ENCODE results near the gene CPNE2. TPM values are rescaled to one million over a fixed set of nuclear protein-coding genes. Genes with fewer than 3 reads are reported as not detected.

Gene CPNE2
- total RNA-seq, 1 experiment from 2014 or later = 14.5 TPM

- CTCF ChIA-PET = no interaction called here
Observed at GRCh38 chr16:57131351-57131970, 39.1 kb downstream of the CPNE2 start.

GRCh38 chr16:57132470-57132869, 40.1 kb downstream of the CPNE2 start:
- intact Hi-C loops (cut with micrococcal nuclease) = no loop called here
- no TSS peak for BruUV-seq (replicated peaks)
- Histone ChIP-seq H3K4me1 (ENCODE audit: insufficient read depth, low read length) (no peaks in the 10 kb centered on the region), H3K79me2 (ENCODE audit: low read length) (no peaks in the 10 kb centered on the region), H3K27me3 (ENCODE audit: low read length) (no peaks in the 10 kb centered on the region), H3K36me3 (ENCODE audit: low read depth, low read length) (no peaks in the 10 kb centered on the region), H3K4me2 (ENCODE audit: low read length) (no peak overlapping the region), H3K9me2 (replicated peaks; ENCODE audit: low read length) (no peaks in the 10 kb centered on the region), H3K4me3 (ENCODE audit: low read length) (no peak overlapping the region), H2AFZ (ENCODE audit: low read length) (no peak overlapping the region), H4K20me1 (ENCODE audit: low read length) (no peaks in the 10 kb centered on the region), H3K9me3 (ENCODE audit: low read length) (no peaks in the 10 kb centered on the region), H3F3A (ENCODE audit: low read length, unreplicated experiment) (no peaks in the 10 kb centered on the region), H3K27ac (ENCODE audit: low read length) (no peak overlapping the region), H3K9ac (ENCODE audit: low read length) (no peak overlapping the region)
- ChIA-PET POLR2A (ENCODE audit: unreplicated experiment) (interaction anchor here (0.6 kb wide), 1 partner anchor 13 kb away, joined by 4 read pairs; no protein-coding TSS in a partner anchor), CTCF (no interaction called here)
- DNase-seq (no peak), ATAC-seq (no peak)
- no peak for TF ChIP-seq CTCF (conservative IDR thresholded peaks at IDR 0.05; ENCODE audit: low read depth, low read length)
- TF ChIP-seq EZH2 (IDR thresholded peaks at IDR 0.05; ENCODE audit: low read length, unreplicated experiment) = no peak
- no peak for TF ChIP-seq EZH2phosphoT487 (IDR thresholded peaks at IDR 0.05; ENCODE audit: borderline replicate concordance, low read length)

More at GRCh38 chr16:57131351-57131970, 39.1 kb downstream of the CPNE2 start:
- no TSS peak for BruUV-seq (replicated peaks)
- Histone ChIP-seq H3K9me3 (ENCODE audit: low read length) (no peaks in the 10 kb centered on the region), H4K20me1 (ENCODE audit: low read length) (no peaks in the 10 kb centered on the region), H3K36me3 (ENCODE audit: low read depth, low read length) (no peaks in the 10 kb centered on the region), H3K27ac (ENCODE audit: low read length) (no peak overlapping the region), H3K27me3 (ENCODE audit: low read length) (no peaks in the 10 kb centered on the region), H3K4me1 (ENCODE audit: insufficient read depth, low read length) (no peaks in the 10 kb centered on the region), H3K79me2 (ENCODE audit: low read length) (no peaks in the 10 kb centered on the region), H3K9ac (ENCODE audit: low read length) (no peak overlapping the region), H3K4me3 (ENCODE audit: low read length) (no peak overlapping the region), H3K9me2 (replicated peaks; ENCODE audit: low read length) (no peaks in the 10 kb centered on the region), H3K4me2 (ENCODE audit: low read length) (no peak overlapping the region), H2AFZ (ENCODE audit: low read length) (no peak overlapping the region), H3F3A (ENCODE audit: low read length, unreplicated experiment) (no peaks in the 10 kb centered on the region)
- intact Hi-C loops (cut with micrococcal nuclease) = no loop called here
- no peak for ATAC-seq
- TF ChIP-seq EZH2 (IDR thresholded peaks at IDR 0.05; ENCODE audit: low read length, unreplicated experiment) (no peak), EZH2phosphoT487 (IDR thresholded peaks at IDR 0.05; ENCODE audit: borderline replicate concordance, low read length) (no peak), CTCF (conservative IDR thresholded peaks at IDR 0.05; ENCODE audit: low read depth, low read length) (no peak)
- POLR2A ChIA-PET (ENCODE audit: unreplicated experiment) = no interaction called here
- no peak for DNase-seq

GRCh38 chr16:57133031-57133430, 40.6 kb downstream of the CPNE2 start:
- Histone ChIP-seq H2AFZ (ENCODE audit: low read length) (no peak overlapping the region), H3K9me3 (ENCODE audit: low read length) (no peaks in the 10 kb centered on the region), H3K79me2 (ENCODE audit: low read length) (no peaks in the 10 kb centered on the region), H3K27ac (ENCODE audit: low read length) (no peak overlapping the region), H3K9ac (ENCODE audit: low read length) (no peak overlapping the region), H3K4me3 (ENCODE audit: low read length) (no peak overlapping the region), H3F3A (ENCODE audit: low read length, unreplicated experiment) (no peaks in the 10 kb centered on the region), H3K4me1 (ENCODE audit: insufficient read depth, low read length) (no peaks in the 10 kb centered on the region), H3K36me3 (ENCODE audit: low read depth, low read length) (no peaks in the 10 kb centered on the region), H3K9me2 (replicated peaks; ENCODE audit: low read length) (no peaks in the 10 kb centered on the region), H3K27me3 (ENCODE audit: low read length) (no peaks in the 10 kb centered on the region), H3K4me2 (ENCODE audit: low read length) (no peak overlapping the region), H4K20me1 (ENCODE audit: low read length) (no peaks in the 10 kb centered on the region)
- ChIA-PET CTCF (no interaction called here), POLR2A (ENCODE audit: unreplicated experiment) (no interaction called here)
- intact Hi-C loops (cut with micrococcal nuclease) = no loop called here
- BruUV-seq (replicated peaks) = no TSS peak
- TF ChIP-seq EZH2 (IDR thresholded peaks at IDR 0.05; ENCODE audit: low read length, unreplicated experiment) = no peak
- no peak for TF ChIP-seq EZH2phosphoT487 (IDR thresholded peaks at IDR 0.05; ENCODE audit: borderline replicate concordance, low read length)
- TF ChIP-seq CTCF (conservative IDR thresholded peaks at IDR 0.05; ENCODE audit: low read depth, low read length) = no peak
- ATAC-seq (no peak), DNase-seq (no peak)
